OCI-LY1 (cell line): Measurements from ENCODE around the gene PMS2.

Experiments
- EZH2 ChIP-seq: fragments of 200-600 bp; sonication (generic), shearing (Covaris generic); IDR thresholded peaks from 2 replicates; pipeline ENCODE4 v1.8.0; 2017; ENCODE audit warnings: borderline replicate concordance, mixed run types, mild to moderate bottlenecking, antibody characterized with exemption, low read length, moderate library complexity, mixed read lengths
- TF ChIP-seq, protein P1 (sequence below): fragments of 200-600 bp; sonication (generic), shearing (Covaris generic); IDR thresholded peaks from 2 replicates; pipeline ENCODE4 v1.5.1; 2017; ENCODE audit warnings: mild to moderate bottlenecking, antibody characterized with exemption, low read length, moderate library complexity, mixed read lengths

DNA sequence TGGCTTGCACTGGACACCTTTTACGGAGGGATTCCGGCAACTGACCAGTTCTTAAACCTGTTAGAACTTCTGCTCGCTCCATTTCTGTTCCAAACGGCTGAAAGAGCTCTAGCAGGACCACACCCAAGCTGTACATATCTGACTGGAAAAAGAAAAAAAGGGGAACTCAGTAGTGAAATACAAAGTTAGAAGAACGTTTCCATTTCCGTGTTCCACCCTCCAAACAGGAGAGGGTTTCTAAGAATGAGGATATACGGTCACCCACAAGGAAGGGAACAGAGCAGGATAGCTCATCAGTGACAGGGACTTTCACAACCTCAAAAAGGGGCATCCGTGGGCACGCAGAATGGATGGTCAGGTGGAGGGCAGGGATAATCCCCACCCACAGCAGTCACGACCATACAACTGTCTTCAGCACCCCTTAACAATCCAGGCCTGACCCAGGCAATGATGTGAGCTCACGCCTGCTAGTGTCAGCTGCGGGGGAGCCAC is 18.0 kb upstream of the PMS2 start:
- TF ChIP-seq, protein P1, sequence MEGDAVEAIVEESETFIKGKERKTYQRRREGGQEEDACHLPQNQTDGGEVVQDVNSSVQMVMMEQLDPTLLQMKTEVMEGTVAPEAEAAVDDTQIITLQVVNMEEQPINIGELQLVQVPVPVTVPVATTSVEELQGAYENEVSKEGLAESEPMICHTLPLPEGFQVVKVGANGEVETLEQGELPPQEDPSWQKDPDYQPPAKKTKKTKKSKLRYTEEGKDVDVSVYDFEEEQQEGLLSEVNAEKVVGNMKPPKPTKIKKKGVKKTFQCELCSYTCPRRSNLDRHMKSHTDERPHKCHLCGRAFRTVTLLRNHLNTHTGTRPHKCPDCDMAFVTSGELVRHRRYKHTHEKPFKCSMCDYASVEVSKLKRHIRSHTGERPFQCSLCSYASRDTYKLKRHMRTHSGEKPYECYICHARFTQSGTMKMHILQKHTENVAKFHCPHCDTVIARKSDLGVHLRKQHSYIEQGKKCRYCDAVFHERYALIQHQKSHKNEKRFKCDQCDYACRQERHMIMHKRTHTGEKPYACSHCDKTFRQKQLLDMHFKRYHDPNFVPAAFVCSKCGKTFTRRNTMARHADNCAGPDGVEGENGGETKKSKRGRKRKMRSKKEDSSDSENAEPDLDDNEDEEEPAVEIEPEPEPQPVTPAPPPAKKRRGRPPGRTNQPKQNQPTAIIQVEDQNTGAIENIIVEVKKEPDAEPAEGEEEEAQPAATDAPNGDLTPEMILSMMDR: 0 out of 2 replicates have a peak, but pooled peaks have one; percentile 3
- no peak for TF ChIP-seq EZH2
